Hematopoietic multipotent progenitor cell treated with erythropoietin and hydrocortisone succinate and interleukin-3 and kit ligand, for 15 days (in vitro differentiated cells): ENCODE data around the gene DCC.
"Not testable (repeated sequence)": the region's sequence is repeated elsewhere in the genome, so short reads cannot be mapped to it uniquely, and the experiment has no call there.

Experiments used
- DNase-seq: peaks from one replicate; pipeline ENCODE4 v3.0.0-alpha.2; 2015; ENCODE audit warnings: low spot score

DCC gene

GRCh38 chr18:53417003-53417402 lies 1077.0 kb downstream of the DCC start:
- no peak for DNase-seq

DNA sequence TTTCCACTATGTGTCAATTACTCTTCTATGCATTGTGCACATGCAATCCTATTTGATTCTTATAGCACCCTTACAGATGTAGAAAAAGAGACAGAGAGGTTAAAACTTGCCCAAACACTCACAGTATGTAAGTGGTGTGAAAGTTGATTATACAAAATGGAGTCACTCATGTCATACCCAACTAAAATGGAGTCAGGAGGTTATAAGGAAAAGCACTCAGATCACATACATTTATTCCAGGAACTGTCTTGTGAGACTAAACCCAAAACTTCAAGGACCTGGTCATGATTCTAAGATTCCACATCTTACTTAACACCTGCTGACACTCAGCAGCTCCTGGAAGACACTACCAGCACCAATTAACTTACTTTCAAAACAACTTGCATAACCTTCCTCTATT lies 1081.9 kb downstream of the DCC start:
- DNase-seq = no peak

DNA sequence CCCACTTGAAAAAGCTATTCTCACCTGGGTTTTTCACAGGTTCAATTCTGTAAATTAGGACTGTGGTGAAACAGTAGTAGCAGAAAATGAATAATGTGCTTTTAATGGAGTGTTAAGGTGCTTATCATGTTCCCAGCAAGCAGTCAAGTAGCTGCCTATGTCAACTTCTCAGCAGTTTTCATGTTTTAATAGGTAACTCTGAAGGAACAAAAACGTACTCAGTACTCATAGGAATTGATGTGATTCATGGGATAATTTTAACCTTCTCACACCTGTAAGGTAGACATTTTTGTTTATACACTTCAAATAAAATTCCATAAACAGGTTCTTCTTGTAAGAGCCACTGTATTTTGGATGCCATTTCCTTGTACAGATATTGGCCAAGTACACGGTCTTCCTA lies 1082.9 kb downstream of the DCC start:
- no peak for DNase-seq

- DNase-seq = no peak
Observed at GRCh38 chr18:53426666-53427184, 1086.7 kb downstream of the DCC start.

GRCh38 chr18:53441761-53442414 lies 1101.9 kb downstream of the DCC start:
- DNase-seq = no peak

DNA sequence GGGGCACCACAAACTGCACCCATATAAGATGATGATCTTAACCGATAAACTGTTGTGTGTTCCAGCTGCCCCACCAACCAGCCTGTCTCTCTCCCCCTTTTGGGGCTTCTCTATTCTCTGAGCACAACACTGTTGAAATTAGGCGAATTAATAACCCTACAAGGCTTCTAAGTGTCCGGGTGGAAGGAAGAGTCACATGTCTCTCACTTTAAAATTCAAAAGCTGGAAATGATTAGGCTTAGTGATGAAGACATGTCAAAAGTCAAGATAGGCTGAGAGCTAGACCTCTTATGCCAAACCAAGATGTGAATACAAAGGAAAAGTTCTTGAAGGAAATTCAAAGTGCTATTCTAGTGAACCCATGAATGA lies 1102.4 kb downstream of the DCC start:
- no peak for DNase-seq

- DNase-seq = no peak
Observed at GRCh38 chr18:53443336-53443735, 1103.3 kb downstream of the DCC start.

DNA sequence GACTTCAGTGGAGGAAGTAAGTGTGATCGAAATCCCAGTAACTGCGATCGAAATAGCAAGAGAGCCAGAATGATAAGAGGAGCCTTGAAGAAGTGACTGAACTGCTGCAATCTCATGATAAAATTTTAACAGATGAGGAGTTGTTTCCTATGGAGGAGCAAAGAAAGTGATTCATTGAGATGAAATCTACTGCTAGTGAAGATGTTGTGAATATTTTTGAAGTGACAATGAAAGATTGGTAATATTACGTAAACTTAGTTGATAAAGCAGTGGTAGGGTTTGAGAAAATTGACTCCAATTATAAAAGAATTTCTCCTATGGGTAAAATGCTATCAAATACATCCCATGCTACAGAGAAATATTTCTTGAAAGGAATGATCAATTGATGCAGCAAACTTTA lies 1103.8 kb downstream of the DCC start:
- no peak for DNase-seq

DNA sequence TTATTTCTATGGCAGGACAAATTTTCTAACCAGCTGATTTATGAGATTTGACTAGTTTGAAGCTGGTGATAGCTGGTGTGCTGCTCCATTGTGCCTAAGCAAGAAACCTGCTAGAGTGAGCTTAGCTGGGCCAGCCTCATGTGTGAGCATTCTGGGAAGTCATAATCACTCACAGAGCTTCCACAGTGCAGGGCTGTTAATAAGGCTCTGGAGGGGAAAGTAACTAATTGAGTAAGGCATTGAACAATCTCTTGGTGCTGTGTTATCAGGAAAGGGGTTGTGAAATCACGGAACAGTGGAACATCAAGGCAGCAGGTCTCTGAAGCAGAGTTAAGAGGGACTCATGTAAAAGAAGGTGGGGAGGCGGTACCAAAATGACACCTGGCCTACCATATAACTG lies 1111.9 kb downstream of the DCC start:
- no peak for DNase-seq

DNA sequence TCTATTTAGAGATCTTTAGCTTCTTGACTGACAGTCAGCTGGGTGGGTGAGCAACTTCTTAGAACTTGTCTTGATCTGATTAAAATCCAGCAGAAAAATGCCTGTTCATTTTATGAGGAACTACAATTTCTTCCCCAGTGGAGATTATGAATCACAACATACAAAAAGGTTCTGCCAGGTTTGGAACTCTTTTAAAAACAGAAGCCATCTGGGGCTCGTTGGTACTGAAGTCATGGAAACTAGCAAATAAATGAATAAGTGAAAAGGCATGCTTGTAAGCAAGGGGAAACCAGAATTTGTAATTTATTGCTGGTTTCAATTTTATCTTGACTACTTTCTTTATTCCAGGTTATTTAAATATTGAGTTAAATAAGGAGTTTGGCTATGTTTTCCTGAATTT lies 1117.1 kb downstream of the DCC start:
- DNase-seq = no peak

DNA sequence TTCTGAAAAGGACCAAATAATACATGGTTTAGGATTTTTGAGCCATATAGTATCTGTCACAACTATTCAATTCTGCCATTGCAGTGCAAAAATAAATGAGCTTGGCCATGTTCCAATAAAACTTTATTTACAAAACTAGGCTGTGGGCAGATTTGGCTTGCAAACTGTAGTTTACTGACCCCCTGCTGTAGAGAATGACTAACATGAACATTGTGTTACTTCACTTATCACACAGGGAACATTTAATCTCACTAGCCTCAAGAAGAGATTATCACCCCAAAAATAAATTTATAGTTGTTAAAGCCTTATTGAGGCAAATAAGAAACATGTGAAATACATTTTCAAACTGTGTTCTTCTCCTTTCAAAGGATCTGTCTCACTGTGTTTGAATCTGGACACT lies 1118.3 kb downstream of the DCC start:
- DNase-seq = no peak

DNA sequence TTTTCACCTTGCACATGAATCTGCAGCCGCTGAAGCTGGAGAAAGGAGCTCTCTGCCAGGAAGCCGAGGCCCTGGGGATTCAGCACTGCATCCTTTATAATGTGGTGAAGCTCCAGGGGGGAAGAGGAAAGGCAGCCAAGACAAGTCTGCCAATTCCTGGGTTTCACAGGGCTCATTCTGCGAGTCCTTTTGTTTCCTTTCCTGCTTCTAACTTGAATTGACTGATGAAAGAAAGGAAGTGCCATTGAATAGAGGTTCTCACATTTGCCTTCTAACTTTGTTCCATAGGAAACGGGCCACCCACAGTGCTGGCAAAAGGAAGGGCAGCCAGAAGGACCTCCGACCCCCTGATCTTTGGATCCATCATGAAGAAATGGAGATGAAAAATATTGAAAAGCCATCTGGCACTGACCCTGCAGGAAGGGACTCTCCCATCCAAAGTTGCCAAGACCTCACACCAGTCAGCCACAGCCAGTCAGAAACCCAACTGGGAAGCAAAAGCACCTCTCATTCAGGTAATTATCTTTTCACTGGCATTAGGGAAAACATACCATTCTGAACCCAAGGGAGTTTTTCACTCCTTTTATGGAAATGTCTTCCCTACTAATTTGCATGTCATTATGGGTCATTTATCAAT lies 1119.1 kb downstream of the DCC start:
- no peak for DNase-seq

DNA sequence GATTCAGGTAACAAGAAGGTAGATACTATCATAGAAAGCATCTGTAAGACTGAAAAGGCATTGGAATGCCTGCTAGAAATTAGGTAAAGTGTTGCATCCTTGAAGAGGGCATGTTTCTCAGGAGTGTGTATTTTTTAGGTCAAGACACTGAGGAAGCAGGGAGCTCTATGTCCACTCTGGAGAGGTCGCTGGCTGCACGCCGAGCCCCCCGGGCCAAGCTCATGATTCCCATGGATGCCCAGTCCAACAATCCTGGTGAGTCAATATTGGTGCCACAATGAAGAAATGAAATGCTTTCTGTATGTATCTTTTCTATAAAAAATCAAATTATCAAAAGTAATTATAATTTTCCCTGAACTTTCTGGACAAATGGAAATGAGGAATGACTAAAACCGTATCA lies 1127.8 kb downstream of the DCC start:
- no peak for DNase-seq

DNA sequence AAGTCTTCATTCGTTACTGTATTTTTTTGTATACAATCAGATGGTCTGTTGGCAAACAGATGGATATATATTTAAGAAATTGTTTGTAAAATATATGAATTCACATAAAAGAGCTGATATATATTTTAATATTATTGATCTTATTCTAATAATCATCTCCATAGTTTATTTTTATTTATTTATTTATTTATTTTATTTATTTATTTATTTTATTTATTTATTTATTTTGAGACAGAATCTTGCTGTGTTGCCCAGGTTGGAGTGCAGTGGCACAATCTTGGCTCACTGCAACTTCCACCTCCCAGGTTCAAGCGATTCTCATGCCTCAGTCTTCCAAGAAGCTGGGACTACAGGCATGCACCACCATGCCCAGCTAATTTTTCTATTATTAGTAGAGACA lies 1128.2 kb downstream of the DCC start:
- not testable (repeated sequence) for DNase-seq

- DNase-seq = no peak
Observed at GRCh38 chr18:53472546-53472945, 1132.5 kb downstream of the DCC start.

GRCh38 chr18:53478155-53478554 lies 1138.2 kb downstream of the DCC start:
- no peak for DNase-seq

GRCh38 chr18:53486296-53486695 lies 1146.3 kb downstream of the DCC start:
- DNase-seq = no peak

- DNase-seq = no peak
Observed at GRCh38 chr18:53489266-53489665, 1149.3 kb downstream of the DCC start.

GRCh38 chr18:53490019-53490418 lies 1150.0 kb downstream of the DCC start:
- no peak for DNase-seq

- DNase-seq = no peak
Observed at GRCh38 chr18:53496028-53496427, 1156.0 kb downstream of the DCC start.

- no peak for DNase-seq
Observed at GRCh38 chr18:53503914-53504441, 1164.0 kb downstream of the DCC start.

GRCh38 chr18:53508529-53508928 lies 1168.5 kb downstream of the DCC start:
- DNase-seq = no peak

GRCh38 chr18:53509886-53510285 lies 1169.9 kb downstream of the DCC start:
- no peak for DNase-seq

DNA sequence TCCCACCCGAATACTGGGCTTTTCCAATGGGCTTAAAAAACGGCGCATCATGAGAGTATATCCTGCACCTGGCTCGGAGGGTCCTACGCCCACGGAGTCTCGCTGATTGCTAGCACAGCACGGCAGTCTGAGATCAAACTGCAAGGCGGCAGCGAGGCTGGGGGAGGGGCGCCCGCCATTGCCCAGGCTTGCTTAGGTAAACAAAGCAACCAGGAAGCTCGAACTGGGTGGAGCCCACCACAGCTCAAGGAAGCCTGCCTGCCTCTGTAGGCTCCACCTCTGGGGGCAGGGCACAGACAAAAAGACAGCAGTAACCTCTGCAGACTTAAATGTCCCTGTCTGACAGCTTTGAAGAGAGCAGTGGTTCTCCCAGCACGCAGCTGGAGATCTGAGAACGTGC lies 1171.7 kb downstream of the DCC start:
- not testable (repeated sequence) for DNase-seq
